Loucy (cell line): ENCODE results near the gene AP1G2.

Source experiments
- CTCF ChIP-seq: fragments of 200-600 bp; sonication (generic); conservative IDR thresholded peaks from 2 replicates; pipeline ENCODE4 v1.5.1; 2014; ENCODE audit warnings: mild to moderate bottlenecking, antibody characterized with exemption, low read length
- EZH2phosphoT487 ChIP-seq: fragments of 200-600 bp; IDR thresholded peaks from 2 replicates; pipeline ENCODE4 v1.6.1; 2018; ENCODE audit warnings: antibody characterized with exemption, mild to moderate bottlenecking, moderate library complexity, borderline replicate concordance

GRCh38 chr14:23556700-23557440 lies 10.7 kb downstream of the AP1G2 start:
- no peak for TF ChIP-seq CTCF
- TF ChIP-seq EZH2phosphoT487 = no peak
